ENCODE data around the gene PTPN18.

Gene PTPN18

DNA sequence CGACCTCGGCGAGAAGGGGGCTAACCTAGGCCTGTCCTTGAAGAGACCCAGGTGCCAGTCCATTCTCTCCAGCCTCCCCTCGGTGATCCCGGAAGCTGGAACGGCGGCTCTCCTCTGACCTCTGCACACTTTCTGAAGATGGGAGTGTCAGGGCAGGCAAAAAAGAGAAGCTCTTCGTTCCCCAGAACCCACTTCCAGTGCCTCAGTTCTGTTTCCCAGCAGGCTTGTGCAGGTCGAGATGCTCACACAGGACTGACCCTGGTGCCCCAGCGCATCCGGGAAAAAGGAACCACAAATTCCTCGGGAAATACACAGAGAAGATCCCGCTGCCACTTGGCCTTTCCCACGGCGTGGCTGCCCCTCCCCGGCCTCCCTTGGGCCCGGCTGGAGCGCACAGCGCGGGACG is 681 bp upstream of the PTPN18 start:
- H3K4me3 ChIP-seq (ENCODE audit: low read depth, low read length) = peak overlapping the region; percentile 80
- TF ChIP-seq, protein P1, sequence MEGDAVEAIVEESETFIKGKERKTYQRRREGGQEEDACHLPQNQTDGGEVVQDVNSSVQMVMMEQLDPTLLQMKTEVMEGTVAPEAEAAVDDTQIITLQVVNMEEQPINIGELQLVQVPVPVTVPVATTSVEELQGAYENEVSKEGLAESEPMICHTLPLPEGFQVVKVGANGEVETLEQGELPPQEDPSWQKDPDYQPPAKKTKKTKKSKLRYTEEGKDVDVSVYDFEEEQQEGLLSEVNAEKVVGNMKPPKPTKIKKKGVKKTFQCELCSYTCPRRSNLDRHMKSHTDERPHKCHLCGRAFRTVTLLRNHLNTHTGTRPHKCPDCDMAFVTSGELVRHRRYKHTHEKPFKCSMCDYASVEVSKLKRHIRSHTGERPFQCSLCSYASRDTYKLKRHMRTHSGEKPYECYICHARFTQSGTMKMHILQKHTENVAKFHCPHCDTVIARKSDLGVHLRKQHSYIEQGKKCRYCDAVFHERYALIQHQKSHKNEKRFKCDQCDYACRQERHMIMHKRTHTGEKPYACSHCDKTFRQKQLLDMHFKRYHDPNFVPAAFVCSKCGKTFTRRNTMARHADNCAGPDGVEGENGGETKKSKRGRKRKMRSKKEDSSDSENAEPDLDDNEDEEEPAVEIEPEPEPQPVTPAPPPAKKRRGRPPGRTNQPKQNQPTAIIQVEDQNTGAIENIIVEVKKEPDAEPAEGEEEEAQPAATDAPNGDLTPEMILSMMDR (IDR thresholded peaks at IDR 0.05; ENCODE audit: low read depth, low read length, missing control alignments) = no peak
- no peak for DNase-seq (ENCODE audit: low read depth)

- no peak for DNase-seq (ENCODE audit: low read depth)
- TF ChIP-seq, protein P1 (IDR thresholded peaks at IDR 0.05; ENCODE audit: low read depth, low read length, missing control alignments) = no peak
- no peak overlapping the region for H3K4me3 ChIP-seq (ENCODE audit: low read depth, low read length)
Observed at GRCh38 chr2:130357864-130358263, 2.0 kb downstream of the PTPN18 start.

DNA sequence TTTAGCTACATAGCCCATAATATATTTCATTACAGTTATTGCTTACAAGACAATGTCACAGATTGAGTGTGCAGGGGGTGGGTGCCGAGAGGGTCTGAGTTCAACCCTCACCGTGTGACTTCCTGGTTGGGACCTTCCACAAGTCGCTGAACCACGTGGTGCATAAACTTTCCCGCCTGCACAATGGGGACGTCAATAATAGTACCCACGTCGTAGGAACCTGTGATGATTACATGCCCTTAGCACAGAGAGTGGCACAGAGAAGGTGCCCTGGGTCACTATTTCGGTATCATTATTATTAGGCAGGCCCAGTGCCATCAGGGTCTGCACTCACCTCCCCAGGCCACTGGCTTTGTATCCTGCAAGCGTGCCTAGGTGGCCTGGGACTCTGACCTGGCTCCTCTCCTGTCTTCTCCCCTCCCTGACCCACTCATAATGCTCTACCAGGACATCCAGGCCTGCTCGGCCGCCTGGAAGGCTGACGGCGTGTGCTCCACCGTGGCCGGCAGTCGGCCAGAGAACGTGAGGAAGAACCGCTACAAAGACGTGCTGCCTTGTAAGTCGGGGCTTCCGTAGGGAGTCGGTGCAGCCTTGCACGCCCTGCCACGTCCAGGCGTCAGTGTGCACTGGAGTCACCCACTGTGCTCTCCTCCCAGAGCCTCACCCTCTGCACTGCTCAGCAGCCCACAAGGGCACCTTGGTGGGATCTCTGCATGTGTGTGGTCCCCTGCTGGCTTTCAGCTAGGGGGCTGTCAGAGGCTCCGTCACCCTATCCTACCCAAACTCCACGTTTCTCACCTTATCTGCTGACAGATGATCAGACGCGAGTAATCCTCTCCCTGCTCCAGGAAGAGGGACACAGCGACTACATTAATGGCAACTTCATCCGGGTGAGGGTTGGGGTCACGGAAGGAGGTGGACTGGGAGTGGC is 2.8 kb downstream of the PTPN18 start:
- TF ChIP-seq, protein P1 (IDR thresholded peaks at IDR 0.05; ENCODE audit: low read depth, low read length, missing control alignments) = no peak
- DNase-seq (ENCODE audit: low read depth) = no peak
- no peak overlapping the region for H3K4me3 ChIP-seq (ENCODE audit: low read depth, low read length)

- TF ChIP-seq, protein P1 (IDR thresholded peaks at IDR 0.05; ENCODE audit: low read depth, low read length, missing control alignments) = no peak
- H3K4me3 ChIP-seq (ENCODE audit: low read depth, low read length) = no peak overlapping the region
- no peak for DNase-seq (ENCODE audit: low read depth)
Observed at GRCh38 chr2:130359466-130359865, 3.6 kb downstream of the PTPN18 start.

- TF ChIP-seq, protein P1 (IDR thresholded peaks at IDR 0.05; ENCODE audit: low read depth, low read length, missing control alignments) = no peak
- no peak for DNase-seq (ENCODE audit: low read depth)
- H3K4me3 ChIP-seq (ENCODE audit: low read depth, low read length) = no peak overlapping the region
Observed at GRCh38 chr2:130363479-130363878, 7.6 kb downstream of the PTPN18 start.

DNA sequence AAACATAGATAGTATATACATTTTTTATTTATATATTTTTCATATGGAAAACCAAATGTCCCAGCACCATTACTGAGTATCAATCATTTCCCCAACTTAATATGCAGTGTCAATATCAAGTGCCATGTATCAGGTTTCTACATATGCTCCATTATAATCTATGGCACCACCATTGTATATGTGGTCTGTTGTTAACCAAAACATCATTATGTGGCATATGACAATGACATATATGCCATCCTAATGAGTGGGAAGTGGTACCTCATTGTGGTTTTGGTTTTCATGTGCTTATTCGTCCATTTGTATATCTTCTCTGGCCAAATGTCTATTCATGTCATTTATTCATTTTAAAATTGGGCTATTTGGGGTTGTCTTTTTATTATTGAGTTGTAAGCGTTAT is 9.2 kb downstream of the PTPN18 start:
- DNase-seq (ENCODE audit: low read depth) = no peak
- TF ChIP-seq, protein P1 (IDR thresholded peaks at IDR 0.05; ENCODE audit: low read depth, low read length, missing control alignments) = no peak
- no peak overlapping the region for H3K4me3 ChIP-seq (ENCODE audit: low read depth, low read length)

DNA sequence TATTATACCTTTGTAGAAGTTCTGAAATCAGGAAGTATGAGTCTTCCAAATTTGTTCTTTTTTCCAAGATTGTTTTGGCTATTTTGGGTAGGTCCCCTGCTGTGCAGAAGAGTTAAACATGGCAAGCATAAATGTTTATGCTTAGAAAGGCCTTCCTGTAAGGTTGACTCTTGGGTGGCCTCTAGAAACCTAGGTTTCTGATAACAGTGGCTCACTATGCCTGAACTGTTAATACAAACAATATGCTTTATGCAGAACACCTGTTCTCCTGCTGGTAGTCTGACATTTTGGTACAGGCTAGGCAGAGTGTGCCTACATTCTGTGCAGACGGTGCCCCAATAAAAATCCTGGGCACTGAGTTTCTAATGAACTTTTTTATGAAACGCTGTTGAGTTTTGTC is 10.1 kb downstream of the PTPN18 start:
- DNase-seq (ENCODE audit: low read depth) = no peak
- TF ChIP-seq, protein P1 (IDR thresholded peaks at IDR 0.05; ENCODE audit: low read depth, low read length, missing control alignments) = no peak
- no peak overlapping the region for H3K4me3 ChIP-seq (ENCODE audit: low read depth, low read length)

All from GM12864 (cell line).